DMS153 treated with DMSO at 0.1 percent for 48 hours (cell line): Measurements from ENCODE around the gene ABR.
A peak's percentile ranks its signal among the peaks of the same experiment; 100 is the strongest.
"Not testable (repeated sequence)": the region's sequence is repeated elsewhere in the genome, so short reads cannot be mapped to it uniquely, and the experiment has no call there.

Experiments
- DNase-seq: peaks from one replicate; lab custom pipeline; 2025; ENCODE audit not compliant: unreplicated experiment; lab: John Stamatoyannopoulos, UW

Gene ABR

GRCh38 chr17:1097972-1098744 is 81.6 kb downstream of the ABR start:
- not testable (repeated sequence) for DNase-seq

- DNase-seq, result no peak
These were observed 83.6 kb downstream of the ABR start for GRCh38 chr17:1096215-1096614.

DNA sequence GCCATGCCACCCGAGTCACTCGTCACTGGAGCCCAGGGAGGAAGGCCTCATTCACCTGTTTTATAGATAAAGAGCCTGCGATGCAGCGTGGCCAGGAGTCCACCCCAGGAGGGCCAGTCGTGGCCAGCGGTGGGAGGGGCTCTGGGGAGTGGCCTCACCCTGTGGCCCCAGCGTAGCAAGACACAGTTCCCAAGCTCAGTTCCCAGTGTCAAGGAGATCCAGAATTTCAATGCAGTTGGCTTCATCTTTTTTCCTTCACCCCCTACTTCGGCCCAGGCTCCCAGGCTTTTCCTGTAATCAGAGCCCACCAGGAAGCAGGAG is 84.0 kb downstream of the ABR start:
- no peak for DNase-seq

DNA sequence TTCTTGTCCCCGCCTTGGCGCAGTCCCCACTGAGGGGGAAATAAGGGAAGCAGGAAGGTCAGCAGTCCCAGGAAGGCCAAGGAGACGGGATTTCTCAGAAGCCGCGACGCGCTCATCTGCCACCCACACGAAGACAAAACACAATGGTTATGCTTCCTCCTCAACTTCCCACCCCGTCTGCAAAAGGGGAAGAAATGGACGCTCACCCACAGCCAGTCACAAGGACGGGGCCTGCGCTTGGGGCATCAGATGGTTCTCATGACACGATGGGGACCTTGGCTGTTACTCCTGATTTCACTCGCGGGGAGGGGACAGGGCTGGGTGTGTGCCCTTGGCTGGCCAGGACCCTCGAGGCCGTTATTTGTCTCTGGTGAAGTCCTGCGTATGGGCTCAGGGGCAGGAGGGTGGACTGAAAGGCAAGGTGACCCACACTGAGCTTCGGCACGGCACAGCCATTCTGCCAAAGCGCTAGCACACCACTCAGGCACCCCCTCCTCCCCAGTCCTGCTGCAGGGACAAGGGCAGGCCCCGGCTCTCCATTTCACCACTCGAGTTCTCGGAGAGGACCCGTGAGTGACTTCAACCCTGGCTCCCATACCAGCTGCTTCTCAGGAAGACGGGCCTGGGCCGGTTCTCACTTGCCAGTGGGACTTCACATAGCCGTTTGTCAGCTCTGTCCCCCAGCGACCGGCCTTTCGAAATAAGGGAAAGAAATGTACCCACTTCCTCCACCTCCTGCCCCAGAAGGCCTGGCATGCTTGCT is 84.5 kb downstream of the ABR start:
- no peak for DNase-seq

GRCh38 chr17:1094591-1094990 is 85.2 kb downstream of the ABR start:
- no peak for DNase-seq

DNA sequence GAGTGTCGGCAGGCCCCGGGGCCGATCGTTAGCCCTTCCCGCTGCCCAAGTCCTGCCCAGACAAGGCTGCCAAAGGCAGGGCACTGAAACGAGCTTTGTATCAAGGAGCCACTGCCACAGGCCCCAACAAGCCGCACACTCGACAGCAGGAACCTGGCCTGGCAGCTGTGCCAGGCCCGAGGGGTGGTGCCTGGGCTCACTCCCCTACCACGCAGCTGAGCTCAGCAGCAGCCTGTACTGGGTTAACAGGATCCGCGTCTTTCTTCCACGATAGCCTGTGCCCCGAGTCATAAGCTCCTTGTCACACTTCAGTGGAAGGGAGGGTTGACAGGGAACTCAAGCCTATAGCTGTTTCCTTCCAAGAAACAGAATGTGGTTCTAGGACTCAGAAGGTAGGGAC is 87.9 kb downstream of the ABR start:
- no peak for DNase-seq

- no peak for DNase-seq
These were observed 88.6 kb downstream of the ABR start for GRCh38 chr17:1091190-1091534.

GRCh38 chr17:1090465-1091189 is 89.2 kb downstream of the ABR start:
- no peak for DNase-seq

GRCh38 chr17:1089915-1090314 is 89.9 kb downstream of the ABR start:
- DNase-seq, result no peak

- peak; percentile 64 for DNase-seq
These were observed 92.2 kb downstream of the ABR start for GRCh38 chr17:1087381-1088241.

GRCh38 chr17:1083451-1084187 is 96.2 kb downstream of the ABR start:
- DNase-seq, result no peak

GRCh38 chr17:1082579-1082978 is 97.2 kb downstream of the ABR start:
- DNase-seq, result no peak

- DNase-seq, result peak; percentile 18
These were observed 100.8 kb downstream of the ABR start for GRCh38 chr17:1078831-1079561.

- DNase-seq, result no peak
These were observed 101.6 kb downstream of the ABR start for GRCh38 chr17:1077986-1078711.

DNA sequence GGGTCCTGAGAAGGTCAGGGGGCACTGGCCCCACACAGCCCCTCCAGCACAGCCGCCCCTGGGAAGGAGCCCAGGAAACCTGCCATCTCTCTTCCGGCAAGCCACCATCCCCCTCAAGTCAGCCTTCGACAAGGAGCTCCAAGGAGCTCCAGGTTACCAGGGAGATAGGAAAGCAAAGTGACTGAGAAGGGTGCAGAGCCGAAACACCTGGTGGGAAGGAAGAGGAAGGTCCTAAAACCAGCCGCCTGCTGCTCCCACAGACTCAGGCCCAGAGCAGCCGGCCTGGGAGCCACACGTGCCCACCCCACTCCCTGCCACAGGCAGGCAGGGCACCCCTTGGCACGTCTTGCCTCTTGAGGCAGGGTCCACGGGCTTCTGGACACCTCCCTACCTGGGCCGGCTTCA is 102.2 kb downstream of the ABR start:
- DNase-seq, result no peak

DNA sequence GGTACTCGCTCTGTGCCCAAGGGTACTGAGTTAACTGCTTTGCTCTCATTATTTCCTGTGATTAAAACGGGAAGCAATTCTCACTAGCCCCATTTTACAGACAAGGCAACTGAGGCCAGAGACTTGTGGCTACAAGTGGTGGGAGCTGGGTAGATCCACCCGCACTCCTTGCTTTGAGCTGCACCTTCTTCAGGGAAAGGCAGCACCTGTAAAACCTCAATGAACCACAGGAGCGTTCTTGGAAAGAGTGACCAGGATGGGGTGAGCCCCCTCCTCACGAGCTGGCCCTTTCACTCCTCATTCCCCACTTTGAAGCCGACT is 102.8 kb downstream of the ABR start:
- no peak for DNase-seq

GRCh38 chr17:1076299-1076981 is 103.3 kb downstream of the ABR start:
- no peak for DNase-seq

DNA sequence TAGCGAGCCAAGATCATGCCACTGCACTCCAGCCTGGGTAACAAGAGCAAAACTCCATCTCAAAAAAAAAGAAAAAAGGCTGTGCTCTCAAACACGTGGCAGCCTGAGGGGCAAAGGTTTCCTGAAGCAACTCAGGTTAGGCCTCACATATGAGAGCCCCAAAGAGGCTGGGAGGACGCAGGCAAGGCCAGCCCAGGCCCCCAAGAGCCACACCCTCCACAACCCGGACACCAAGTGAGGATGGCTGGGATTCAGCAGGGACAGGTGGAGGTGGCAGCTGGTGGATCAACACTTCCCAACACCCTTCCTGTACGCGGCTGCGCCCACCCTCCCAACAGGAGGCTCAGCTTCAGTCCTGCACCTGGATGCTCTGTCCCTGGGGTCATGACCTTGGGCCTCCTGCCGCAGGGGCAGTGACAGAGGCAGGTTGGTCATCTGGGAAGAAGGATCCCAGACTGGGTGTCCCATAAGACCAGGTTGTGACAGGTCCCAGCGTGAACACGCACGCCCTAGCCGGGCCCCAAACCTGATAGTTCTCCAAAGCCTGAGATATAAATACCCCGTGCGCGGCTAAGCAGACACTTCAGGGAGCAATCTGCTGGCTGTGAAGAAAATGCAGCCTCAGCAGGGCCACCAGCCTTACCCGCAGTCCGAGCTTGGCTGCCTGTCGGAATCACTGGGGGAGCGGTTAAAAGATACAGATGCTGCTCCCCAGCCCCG is 104.7 kb downstream of the ABR start:
- no peak for DNase-seq
